Measurements from ENCODE around the gene TBC1D5.

Gene TBC1D5

DNA sequence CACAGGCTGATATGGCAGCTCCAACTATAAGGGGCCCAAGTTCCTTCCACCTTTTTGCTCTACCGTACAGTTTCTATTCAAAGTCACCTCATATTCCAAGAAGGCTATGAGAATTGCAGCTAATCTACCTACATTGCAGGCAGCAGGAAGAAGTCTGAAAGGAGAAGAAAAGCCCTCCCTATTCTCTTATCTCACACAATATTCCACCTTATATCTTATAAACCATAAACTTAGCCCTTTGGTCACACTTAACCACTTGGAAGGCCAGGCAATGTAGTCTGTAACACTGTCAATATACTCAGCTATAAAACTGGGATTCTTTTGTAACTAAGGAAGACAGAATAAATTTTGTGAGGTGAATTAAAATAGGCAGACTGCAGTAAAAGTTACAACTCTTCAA, 54.9 kb downstream of the TBC1D5 start:
- DNase-seq (ENCODE audit: low read depth): no peak
- TF ChIP-seq, protein P1, sequence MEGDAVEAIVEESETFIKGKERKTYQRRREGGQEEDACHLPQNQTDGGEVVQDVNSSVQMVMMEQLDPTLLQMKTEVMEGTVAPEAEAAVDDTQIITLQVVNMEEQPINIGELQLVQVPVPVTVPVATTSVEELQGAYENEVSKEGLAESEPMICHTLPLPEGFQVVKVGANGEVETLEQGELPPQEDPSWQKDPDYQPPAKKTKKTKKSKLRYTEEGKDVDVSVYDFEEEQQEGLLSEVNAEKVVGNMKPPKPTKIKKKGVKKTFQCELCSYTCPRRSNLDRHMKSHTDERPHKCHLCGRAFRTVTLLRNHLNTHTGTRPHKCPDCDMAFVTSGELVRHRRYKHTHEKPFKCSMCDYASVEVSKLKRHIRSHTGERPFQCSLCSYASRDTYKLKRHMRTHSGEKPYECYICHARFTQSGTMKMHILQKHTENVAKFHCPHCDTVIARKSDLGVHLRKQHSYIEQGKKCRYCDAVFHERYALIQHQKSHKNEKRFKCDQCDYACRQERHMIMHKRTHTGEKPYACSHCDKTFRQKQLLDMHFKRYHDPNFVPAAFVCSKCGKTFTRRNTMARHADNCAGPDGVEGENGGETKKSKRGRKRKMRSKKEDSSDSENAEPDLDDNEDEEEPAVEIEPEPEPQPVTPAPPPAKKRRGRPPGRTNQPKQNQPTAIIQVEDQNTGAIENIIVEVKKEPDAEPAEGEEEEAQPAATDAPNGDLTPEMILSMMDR (IDR thresholded peaks at IDR 0.05; ENCODE audit: insufficient read depth, low read depth, low read length, missing control alignments): no peak
- no peak overlapping the region for H3K4me3 ChIP-seq (ENCODE audit: low read depth, low read length)

DNA sequence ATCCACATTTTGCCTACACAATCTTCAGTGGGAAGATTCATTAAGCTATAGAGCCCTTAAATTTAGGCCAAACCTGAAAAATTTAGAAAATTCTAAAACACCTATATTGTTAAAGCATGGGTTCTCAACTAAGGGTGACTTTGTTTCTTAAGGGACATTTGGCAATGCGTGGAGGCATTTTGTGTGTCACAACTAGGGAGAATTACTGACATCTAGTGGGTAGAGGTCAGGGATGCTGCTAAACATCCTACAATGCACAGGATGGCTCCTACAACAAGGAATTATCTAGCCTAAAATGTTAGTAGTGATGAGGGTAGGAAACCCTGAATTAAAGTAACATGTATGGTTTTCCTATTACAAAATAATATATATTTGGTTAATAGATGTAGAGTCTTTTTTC, 55.8 kb downstream of the TBC1D5 start:
- H3K4me3 ChIP-seq (ENCODE audit: low read depth, low read length): no peak overlapping the region
- peak; percentile 10 for DNase-seq (ENCODE audit: low read depth)
- TF ChIP-seq, protein P1 (IDR thresholded peaks at IDR 0.05; ENCODE audit: insufficient read depth, low read depth, low read length, missing control alignments): no peak

DNA sequence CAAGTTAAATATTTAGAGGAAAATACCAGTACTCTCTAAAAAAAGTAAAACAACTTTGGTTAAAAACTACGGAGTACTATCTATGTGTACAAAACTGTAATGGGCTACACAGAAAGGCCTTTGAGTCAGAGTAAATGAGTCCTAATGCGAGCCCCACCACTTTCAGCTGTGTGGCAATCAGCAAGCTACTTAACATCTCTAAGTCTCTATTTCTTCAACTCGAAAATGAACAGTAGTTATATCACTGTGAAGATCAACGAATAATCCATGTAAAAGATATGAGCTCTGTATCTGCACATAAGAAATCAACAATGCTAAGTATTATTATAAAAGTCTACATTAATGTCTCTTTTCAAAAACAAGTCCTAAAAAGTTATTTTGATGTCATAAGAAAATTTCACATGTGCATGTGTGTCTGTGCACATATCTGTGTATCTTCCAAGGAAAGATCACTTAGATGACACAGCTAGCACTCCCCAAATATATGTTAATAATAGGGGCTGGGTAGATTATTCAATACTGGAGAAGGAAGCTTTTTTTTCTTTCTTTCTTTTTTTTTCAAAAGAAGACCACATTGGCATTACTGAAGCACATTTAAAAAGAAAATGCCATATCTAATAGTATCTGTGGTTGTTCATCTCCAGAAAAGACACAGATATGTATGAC, 58.8 kb downstream of the TBC1D5 start:
- TF ChIP-seq, protein P1 (IDR thresholded peaks at IDR 0.05; ENCODE audit: insufficient read depth, low read depth, low read length, missing control alignments): no peak
- no peak for DNase-seq (ENCODE audit: low read depth)
- no peak overlapping the region for H3K4me3 ChIP-seq (ENCODE audit: low read depth, low read length)

DNA sequence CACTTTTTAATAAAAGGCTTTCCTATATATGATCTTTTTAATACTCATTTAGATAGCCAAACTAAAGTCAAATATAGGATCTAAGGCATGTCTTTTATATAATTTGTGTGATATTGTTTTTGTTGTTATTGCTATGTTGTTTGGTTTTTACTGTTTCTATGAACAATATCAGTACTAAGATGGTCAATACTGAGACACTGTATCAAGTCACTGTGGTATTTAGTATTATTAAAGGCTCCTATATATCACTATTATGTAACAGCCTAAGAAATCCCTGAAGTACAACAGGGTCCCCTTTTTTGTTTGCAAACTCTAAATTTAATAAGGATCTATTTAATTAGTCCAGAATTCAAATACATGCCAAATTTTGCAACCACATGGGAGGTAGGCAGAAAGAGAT, 61.9 kb downstream of the TBC1D5 start:
- TF ChIP-seq, protein P1 (IDR thresholded peaks at IDR 0.05; ENCODE audit: insufficient read depth, low read depth, low read length, missing control alignments): no peak
- no peak overlapping the region for H3K4me3 ChIP-seq (ENCODE audit: low read depth, low read length)
- no peak for DNase-seq (ENCODE audit: low read depth)

DNA sequence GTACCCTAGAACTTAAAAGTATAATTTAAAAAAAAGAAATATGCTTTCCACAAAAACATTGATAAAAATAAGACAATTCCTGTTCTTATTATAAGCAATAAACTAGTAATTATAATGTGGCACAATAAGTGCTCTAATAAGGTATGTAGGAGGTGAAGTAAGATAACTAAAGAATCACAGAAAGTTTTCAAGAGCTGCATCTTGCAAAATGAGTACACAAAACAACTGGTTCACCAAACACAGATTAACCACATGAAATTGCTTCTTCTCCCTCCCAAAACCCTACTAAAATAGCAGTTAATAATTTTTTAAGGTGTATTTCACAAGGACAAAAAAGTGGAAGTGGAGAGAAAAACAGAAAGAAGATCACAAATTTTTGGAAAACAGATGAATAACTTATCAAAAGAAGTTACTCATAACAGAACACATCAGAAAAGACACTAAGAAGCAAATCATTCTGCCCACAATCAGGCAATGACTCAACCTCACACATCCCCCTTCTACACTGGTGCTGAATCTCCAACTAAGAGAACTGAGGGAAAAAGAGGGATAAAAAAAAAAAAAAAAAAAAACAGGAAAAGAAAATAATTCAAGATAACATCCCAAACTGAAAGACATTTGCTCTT, 64.2 kb downstream of the TBC1D5 start:
- TF ChIP-seq, protein P1 (IDR thresholded peaks at IDR 0.05; ENCODE audit: insufficient read depth, low read depth, low read length, missing control alignments): no peak
- no peak for DNase-seq (ENCODE audit: low read depth)
- H3K4me3 ChIP-seq (ENCODE audit: low read depth, low read length): no peak overlapping the region

DNA sequence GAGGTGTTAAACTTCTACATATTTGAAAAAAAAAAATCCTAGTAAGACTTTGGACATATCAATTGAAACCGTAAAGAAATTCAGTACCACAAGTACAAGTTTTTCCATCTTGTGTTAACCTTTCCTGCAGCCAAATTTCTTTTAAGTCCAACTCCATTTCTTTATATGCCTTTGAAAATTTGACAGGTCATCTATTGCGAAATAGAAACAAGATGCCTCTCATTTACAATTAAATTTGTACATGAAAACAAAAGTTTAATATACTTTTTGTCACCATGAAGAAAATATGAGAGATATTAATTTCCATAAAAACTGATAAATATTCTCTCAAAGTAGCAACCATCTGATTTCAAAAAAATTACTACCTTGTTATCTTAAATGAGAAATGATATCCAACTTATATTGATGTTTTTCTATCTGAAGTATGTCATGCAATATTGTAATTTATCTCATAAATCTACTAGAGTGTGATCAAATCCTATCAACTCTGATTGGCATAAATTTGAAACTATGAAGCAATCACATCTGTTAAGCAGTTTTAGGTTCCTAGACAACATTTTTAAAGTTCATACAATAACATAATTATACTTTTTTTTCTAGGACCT, 68.2 kb downstream of the TBC1D5 start:
- TF ChIP-seq, protein P1 (IDR thresholded peaks at IDR 0.05; ENCODE audit: insufficient read depth, low read depth, low read length, missing control alignments): no peak
- DNase-seq (ENCODE audit: low read depth): no peak
- H3K4me3 ChIP-seq (ENCODE audit: low read depth, low read length): no peak overlapping the region

Measured in GM12865 (cell line).